HG03108 (cell line): Measurements from ENCODE around the gene INPPL1.
"Not testable (repeated sequence)": the region's sequence is repeated elsewhere in the genome, so short reads cannot be mapped to it uniquely, and the experiment has no call there.

Experiments used
- ATAC-seq: cut with Tn5 transposase; IDR thresholded peaks from one replicate; pipeline ENCODE4 v1.9.1; 2021; ENCODE audit warnings: moderate library complexity; ENCODE audit not compliant: unreplicated experiment

INPPL1 gene

DNA sequence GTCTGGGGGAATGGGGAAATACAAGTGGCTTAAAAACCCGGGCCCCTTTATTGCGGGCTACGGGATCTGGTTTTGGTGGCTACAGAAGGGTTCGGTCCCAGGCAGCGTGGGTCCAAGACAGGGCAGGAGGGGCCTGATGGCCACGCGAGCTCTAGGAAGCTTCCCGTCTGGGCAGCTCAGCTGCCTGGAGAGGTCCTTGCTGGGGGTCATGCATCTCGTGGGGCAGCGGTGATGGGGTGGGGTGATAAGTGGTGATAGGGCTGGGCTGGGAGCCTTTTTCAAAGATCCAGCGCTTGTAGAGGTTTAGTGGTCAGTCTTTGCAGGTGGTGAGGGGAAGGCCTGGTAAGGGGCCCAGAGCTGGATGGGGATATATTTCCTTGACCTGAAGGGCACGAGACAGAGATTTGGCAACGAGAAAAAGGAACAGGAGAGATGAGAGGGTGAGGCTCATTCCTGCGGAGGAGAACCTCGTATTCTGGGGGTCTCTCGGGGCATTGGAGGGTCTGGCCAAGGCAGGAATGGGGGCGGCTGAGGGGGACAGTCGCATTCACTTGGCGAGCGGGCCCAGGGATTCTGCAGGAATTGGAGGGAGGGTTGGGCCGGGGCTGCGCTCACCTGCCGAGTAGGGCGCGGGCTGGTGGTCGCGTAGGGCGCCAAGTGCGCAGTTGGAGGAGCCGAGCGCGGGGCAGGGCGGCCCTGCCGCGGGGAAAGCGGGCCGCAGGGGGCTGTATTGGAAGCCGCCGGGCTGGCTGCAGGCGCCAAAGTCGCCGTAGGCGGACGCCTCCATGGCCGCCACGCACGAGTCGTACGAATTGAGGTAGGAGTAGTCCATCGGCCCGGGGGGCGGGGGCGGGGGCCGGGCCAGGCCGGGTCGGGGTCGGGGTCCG lies 18.8 kb downstream of the INPPL1 start:
- ATAC-seq: no peak

DNA sequence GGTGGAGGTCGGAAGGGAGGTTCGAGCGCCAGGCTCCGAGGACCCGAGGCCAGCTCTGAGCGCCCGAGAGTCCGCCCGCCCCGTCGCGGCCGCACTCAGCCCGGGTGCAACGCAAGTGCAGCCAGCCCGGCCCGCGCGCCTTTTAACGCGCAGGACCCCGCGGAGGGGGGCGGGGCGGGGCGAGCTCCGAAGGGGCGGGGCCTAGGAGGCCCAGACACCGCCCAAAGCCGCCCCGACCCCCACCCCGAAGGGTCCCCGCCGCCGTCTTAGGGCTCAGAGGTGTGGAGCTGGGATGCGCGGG lies 19.4 kb downstream of the INPPL1 start, which contains the start of gene PHOX2A:
PHOX2A (minus strand) TSS at position 117 of the 301 bp plus-strand sequence. CDS start 172 bp downstream, outside the sequence.
- ATAC-seq: no peak

DNA sequence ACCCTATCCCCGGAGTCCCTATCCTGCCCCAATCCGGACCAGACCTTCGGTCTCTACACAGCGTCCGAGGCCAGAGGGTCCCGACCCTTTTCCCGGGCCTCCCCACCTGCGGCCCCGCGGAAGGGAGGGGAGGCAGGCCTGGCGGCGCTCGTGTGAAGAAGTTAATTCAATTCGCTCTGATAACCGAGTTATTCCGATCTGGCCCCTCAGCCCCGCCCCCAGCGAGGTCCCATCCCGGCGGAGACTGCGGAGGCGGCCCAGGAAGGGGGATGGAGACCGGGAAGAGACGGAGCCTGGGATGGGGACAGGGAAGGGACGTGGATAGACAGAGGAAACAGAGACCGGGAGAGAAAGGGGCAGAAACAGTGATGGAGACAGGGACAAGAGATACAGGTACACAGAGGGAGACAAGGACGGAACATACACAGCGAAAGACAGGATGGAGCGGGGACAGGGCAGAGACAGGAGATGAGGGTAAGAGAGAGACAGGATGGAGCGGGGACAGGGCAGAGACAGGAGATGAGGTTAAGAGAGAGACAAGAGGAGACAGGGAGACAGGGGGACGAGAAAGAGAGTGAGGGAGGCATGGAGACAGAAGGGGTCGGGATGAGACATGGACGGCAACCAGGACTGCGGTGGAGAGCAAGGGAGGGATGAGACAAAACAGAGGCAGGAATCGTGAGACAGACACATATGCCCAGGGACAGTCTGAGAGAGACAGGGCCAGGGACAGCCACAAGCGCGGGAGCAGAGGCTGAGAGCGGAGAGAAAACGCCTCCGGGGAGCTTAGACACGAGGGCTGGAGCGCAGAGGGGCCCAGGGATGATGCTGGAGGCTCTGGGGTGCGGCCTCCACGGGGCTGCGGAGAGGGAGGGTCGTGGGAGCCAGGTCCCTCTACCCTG lies 20.0 kb downstream of the INPPL1 start:
- no peak for ATAC-seq

DNA sequence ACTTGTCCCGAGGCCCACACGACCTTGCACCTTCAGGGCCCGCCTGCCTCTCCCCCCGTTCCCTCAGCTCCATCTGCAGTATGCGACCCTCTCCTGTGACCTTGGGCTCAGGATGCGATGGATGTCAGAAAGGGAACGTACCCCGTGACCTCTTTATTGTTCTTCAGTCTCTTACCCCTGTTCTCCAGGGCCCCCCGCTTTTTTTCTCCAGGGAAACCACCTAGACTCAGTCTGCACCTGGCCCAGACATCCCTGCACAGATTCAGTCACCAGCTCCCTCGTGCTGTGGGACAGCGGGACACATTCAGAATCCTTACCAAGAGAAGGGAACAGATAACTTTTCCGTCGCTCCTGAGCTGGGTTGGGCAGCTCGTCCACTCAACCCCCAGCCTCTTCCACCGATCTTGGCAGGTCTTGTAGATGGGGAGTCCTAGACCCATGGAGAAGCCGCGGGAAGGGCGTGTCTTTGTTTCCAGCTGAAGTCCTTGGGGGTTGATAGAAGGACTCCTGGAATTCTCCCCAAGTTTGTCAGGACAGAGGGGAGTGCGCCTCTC lies 20.8 kb downstream of the INPPL1 start:
- no peak for ATAC-seq

DNA sequence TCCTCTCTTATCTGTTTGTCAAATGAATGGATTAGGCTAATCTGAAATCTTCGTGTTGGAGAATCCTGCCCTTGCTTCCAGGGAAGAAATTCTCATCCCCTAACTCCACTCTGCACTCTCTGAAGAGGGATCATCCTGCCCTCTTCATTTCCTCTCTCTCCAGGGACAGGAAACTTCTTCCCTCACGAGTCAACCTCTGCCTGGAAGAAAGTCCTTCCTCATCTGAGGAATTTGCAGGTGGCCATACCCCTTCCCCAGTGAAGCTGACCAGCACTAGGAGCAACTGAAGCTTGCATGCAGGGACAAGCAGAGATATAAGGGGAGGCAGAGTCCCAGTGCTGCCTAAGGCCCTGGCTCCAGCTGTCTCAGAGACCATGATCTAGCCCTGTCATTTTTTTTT lies 23.0 kb downstream of the INPPL1 start:
- ATAC-seq: no peak

DNA sequence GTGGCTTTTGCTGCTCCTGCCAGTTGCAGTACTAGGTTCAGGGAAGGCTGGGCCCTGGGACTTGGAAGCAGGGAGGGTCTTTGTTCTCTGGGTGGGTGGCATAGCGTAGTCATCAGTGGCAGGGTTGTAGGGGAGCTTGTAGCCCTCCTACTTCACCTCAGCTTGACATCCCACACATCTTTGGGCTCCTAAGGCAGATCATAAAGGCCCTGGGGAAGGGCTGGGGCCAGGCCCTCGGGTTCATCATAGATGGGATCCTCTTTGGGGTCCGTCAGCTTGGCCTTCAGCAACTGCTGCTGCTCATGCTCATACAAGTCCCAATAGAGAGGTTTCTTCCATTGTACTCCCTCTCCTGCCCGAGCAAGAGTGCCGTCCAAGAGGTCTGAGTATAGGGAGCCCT lies 25.4 kb downstream of the INPPL1 start:
- ATAC-seq: no peak

DNA sequence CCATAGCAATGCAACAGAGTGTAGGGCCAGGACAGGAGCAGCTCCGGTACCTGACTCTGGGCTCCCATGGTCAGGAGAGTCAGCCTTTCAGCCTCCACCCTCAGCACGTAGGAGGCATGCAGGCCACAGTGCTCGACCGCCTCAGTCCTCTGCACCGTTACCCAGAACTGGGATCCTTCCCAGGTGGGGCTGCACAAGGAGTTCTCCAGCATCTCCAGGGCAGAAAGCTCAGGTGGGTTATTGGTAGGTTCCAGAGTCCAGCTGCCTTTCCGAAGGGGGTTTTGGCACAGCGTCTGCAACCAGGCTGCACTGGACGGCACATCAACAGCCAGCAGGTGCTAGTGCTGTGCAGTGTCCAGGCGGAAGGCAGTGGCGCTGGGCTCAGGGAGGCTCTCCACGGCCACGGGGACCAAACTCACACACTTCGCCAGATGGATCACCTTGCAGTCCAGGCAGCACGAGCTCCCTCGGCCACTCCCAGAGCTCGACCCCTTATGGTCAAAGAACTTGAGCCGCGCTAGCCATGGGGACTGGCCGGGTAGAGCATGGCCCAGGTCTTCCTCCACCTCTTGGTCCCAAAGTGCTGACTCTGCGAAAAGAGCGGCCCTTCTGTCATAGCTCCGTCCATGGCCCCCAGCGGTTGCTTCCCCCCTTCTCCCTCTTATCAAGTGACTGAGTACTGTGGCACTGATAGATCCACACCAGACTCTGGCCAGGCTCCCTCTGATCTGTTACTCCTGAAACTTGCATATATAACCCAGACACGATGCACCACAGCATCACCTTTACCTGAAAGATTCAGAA lies 26.3 kb downstream of the INPPL1 start:
- ATAC-seq: no peak

DNA sequence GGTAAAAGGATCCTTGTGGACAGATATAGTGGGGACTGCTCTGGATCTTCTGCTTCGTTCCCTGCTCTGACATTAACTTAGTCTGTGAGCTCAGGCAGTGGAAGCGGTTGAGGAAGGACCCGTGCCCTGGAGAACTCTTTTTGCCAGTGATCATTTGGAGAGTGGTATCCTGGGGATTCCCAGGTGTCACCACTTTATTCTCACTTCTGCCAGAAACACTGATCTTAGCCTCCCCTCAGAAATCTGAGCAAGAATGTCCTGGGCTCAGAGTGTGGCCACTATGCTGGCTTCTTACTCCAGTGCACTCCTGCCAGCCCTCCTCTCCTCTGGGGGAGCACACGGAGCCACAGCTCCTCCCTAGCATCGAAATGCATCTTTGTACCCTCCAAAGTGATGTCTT lies 27.0 kb downstream of the INPPL1 start:
- ATAC-seq: no peak

DNA sequence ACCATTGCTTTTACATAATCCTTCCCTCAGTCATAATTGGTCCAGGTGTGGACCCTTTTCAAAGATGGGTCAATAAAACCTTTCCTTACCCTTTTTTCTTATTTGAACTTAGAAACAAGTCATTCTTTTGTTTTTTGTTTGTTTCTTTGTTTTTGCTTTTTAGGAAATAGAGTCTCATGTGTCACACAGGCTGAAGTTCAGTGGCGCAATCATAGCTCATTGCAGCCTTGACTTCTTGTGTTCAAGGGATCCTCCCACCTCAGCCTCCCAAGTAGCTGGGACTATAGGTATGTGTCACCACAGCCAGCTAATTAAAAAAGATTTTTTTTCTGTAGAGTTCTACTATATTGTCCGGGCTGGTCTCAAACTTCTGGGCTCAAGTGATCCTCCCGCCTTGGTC lies 28.8 kb downstream of the INPPL1 start:
- ATAC-seq: no peak

DNA sequence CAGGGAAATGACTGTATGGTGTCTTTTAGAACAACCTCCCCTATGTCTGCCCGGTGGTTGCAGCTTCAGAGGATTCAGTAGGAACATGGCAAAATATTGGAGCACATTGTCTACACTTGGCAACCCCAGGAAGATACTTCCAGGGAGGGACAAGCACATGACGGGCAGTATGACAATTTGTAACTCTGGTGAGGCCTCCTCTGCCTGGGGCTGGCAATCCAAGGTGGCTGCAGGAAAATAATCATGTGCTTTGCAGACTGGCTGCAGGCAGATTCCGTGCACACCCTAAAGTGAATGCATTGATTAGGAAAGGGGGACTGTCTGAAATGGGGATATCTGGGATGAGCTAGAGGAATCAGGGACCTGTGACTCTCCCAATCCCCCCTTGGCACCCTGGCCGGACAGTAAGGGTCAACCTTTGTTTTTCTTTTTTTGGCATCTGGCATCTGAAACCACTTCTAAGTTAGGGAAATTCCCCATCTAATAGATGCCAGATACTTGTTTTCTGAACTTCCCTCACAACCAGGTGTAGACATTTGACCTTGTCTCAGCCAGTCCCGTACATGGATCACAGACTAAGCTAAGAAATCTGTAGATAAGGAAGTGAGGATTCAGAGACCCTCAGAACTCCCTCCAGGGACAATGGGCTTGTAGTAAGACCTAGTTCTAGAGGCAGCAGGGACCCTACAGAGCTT lies 29.9 kb downstream of the INPPL1 start:
- ATAC-seq: no peak

DNA sequence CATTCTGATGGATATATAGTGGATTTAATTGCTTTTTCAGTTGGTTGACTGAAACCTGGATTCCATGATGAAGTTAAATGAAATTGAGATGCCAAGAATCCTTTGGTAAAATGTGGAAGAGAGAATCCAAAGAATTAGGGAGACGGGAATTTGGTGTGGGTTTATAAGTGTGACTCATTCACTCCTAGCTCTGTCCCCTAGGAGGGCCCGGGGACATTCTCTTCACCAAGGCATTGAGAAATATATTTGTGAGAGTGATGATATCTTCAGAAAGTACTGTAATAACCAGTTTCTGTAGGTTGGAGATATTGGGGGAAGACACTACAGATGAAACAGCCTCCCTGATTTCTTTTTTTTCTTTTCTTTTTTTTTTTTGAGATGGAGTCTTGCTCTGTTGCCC lies 33.0 kb downstream of the INPPL1 start:
- no peak for ATAC-seq

DNA sequence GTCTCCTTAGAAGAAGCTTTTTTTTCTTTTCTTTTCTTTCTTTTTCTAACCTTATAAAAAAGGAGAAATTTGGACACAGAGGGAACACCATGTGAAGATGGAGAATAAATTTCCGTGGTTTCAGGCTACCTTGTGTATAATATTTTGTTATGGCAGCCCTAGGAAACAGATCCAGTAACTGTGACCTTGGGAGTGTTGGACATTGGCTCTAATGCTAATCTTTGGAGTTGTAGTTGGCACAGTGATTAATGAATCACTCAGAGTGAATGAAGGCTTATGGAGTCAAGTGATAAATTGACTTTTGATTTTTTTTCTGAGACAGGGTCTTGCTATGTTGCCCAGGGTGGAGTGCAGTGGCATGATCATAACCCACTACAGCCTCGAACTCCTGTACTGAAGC lies 34.9 kb downstream of the INPPL1 start:
- ATAC-seq: no peak

DNA sequence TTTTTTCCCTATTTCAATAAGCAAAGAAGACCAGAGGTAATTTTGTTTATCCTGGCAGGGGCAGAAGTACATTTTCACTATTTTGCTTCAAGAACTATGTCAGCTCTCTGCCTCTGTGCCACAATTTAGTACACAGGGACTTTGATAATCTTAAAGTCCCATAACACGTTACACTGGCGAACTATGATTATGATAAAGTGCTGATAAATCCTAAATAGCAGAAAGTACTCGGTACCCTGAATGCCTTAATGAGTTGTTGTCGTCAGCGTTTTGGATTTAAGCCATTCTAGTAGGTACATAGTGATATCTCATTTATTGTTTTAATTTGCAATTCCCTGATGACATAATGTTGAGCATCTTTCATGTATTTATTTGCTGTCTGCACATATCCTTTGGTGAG lies 36.0 kb downstream of the INPPL1 start:
- ATAC-seq: no peak

DNA sequence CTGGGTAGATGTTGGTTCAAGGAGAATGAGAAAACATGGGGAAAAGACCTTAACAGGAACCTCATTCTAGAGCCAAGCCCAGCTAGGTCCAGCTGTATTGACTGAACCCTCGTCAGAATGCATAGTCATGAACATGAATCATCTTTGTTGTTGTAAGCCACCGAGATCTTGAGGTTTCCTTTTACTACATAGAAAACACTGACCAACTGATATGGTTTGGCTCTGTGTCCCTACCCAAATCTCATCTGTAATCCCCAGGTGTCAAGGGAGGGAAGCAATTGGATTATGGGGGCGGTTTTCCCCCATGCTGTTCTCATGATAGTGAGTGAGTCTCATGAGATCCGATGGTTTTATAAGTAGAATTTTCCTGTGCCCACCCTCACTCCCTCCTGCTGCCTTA lies 38.8 kb downstream of the INPPL1 start:
- no peak for ATAC-seq

DNA sequence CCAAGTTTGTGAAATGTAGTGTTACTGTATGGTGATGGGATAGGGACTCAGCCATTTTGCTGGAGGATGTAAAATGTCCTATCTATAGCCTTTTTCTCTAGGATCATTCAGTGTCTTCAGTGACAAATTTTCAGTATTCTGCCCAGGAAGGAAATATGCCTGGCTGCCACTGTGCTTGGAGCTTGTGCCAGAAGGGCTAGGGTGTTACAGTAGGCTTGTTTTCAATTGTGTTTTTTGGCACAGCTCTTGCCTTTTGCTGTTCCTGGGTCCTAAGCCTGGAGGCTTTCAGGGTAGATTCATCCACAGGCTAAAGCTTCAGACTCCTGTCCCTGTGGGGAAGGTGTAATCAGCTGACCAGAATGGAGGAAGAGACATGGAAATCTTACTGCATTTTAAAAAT lies 41.4 kb downstream of the INPPL1 start:
- ATAC-seq: no peak

DNA sequence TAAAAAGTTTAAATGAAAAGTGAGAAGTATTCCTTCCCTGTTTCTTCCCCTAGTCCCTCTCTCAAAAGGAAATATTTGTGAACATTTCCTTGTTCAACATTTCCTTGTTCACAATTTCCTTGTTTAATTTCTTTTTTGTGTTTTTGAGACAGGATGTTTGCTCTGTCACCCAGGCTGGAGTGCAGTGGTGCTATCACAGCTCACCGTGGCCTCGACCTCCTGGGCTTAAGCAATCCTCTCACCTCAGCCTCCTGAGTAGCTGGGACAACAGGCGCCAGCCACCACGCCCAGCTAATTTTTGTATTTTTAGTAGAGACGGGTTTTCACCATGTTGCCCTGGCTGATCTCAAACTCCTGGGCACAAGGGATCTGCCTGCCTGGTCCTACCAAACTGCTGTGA lies 42.4 kb downstream of the INPPL1 start:
- ATAC-seq: not testable (repeated sequence)

DNA sequence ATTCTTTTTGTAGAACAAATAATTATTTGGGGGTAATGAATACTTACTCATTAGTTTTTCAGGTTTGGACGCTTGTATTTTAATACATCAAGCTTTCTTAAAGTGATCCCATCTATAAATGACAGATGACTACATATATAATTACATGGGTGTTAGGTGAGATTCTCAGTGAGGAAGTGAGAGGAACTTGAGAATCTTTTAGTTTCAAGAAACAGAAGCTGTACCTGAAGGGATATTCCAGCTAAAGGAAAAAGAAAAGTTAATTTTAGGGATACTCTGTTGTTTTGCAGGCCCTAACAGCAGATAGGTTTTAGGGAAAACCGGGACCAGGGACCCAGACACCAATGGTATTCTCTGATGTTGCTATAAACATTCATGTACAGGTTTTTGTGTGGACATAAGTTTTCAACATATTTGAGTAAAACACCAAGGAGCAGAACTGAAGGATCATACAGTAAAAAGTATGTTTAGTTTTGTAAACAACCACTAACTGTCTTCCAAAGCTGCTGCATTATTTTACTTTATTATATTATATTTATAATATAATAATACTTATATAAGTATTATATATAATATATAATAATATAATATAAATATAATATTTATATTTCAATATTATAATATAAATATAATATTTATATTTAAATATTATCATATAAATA lies 43.5 kb downstream of the INPPL1 start:
- ATAC-seq: no peak

DNA sequence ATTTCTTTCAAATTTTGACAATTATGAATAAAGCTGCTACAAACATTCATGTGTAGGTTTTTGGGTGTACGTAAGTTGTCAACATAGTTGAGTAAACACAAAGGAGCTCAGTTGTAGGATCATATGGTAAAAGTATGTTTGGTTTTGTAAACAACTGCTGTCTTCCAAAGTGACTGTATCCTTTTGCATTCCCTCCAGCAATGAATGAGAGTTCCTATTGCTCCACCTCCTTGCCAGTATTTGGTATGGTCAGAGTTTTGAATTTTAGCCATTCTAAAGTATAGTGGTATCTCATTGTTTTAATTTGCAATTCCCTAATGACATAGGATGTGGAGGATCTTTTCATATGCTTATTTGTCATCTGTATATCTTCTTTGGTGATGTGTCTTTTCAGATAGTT lies 47.4 kb downstream of the INPPL1 start:
- no peak for ATAC-seq

DNA sequence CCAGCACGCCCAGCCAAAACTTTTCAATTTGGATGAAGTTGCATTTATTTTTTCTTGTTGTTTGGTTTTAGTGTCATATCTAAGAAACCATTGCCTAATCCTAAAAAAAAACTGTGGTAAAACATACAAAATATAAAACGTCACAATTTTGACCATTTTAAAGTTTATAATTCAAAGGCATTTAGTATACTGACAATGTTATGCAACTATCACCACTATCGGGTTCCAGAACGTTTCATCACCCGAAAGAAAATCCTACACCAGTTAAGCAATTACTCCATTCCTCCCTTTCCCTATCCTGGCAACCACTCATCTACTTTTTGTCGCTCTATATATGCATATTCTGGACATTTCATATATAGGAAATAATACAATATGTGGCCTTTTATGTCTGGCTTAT lies 49.9 kb downstream of the INPPL1 start:
- ATAC-seq: no peak

DNA sequence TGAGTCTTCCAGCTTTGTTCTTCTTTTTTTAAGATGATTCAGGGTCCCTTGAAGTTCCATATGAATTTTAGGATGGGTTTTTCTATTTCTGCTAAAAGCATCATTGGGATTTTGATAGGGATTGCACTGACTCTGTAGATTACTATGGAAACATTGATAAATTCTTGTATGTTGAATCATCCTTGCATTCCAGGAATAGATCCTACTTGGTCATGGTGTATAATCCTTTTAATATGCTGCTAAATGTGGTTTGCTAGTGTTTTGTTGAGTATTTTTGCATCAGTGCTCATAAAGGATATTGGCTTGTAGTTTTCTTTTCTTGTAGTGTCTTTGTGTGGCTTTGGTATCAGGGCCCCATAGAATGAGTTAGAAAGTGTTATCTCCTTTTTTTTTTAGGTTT lies 54.3 kb downstream of the INPPL1 start:
- ATAC-seq: no peak
